GM12878 (cell line): Measurements from ENCODE around the gene SLC35F2. TPM values are rescaled to one million over a fixed set of nuclear protein-coding genes. Genes with fewer than 3 reads are reported as not detected.

ENCODE experiments used
- ATAC-seq: fragments of 200-7000 bp; cut with Tn5 transposase; 3 replicates; pipeline ENCODE4 v1.9.1; 2020; ENCODE audit warnings: mild to moderate bottlenecking, moderate library complexity
- BruUV-seq: library from RNA; stranded (reverse); fragments of 400-500 nt; replicated peaks from 2 replicates; lab custom pipeline; 2021; lab: Mats Ljungman, UMichigan
- CTCF ChIA-PET: fragments of 300-600 bp; sonication (Branson Sonifier 250); formaldehyde crosslinking; extraction: SDS; loops from one replicate; lab custom pipeline; 2021; ENCODE audit warnings: inconsistent platforms; lab: Yijun Ruan, JAX
- POLR2A ChIA-PET: fragments of 350-600 bp; formaldehyde crosslinking; extraction: SDS; loops from one replicate; lab custom pipeline; 2021; ENCODE audit warnings: inconsistent platforms; lab: Charles Lee
- RAD21 ChIA-PET: fragments of 300-600 bp; sonication (Branson Sonifier 250); formaldehyde crosslinking; loops from one replicate; lab custom pipeline; 2023; ENCODE audit warnings: antibody characterized with exemption; ENCODE audit not compliant: unreplicated experiment; lab: Charles Lee
- SMC1A ChIA-PET: fragments of 300-600 bp; sonication (Branson Sonifier 250); formaldehyde crosslinking; loops from one replicate; lab custom pipeline; 2023; ENCODE audit not compliant: unreplicated experiment, uncharacterized antibody; lab: Charles Lee
- DNase-seq: peaks from one replicate; pipeline ENCODE4 v3.0.0-alpha.2; 2011; ENCODE audit warnings: low read depth, low spot score
- FAIRE-seq: peaks from 3 replicates; lab custom pipeline; 2011; peaks lifted over from hg19 to GRCh38; lab: Jason Lieb, UNC
- H2AFZ ChIP-seq: 2 replicates; pipeline ENCODE4 v1.6.0; 2011; ENCODE audit warnings: low read depth, low read length, control low read depth; ENCODE audit not compliant: control insufficient read depth
- H3K27ac ChIP-seq: 2 replicates; pipeline ENCODE4 v1.5.1; 2011; ENCODE audit warnings: control low read depth; ENCODE audit not compliant: control insufficient read depth, insufficient read depth
- H3K27me3 ChIP-seq, 2 experiments: replicated peaks in 1 of 2; 2 replicates each; pipeline versions ENCODE4 v1.6.0 to v1.6.1; 2011; ENCODE audit warnings: low read length in 1 of 2; ENCODE audit not compliant: control insufficient read depth in 2 of 2, insufficient read depth in 2 of 2
- H3K36me3 ChIP-seq, 2 experiments: 2 replicates each; pipeline ENCODE4 v1.5.1; 2011; ENCODE audit warnings: low read length in 1 of 2; ENCODE audit not compliant: control insufficient read depth in 2 of 2, insufficient read depth in 2 of 2
- H3K4me1 ChIP-seq: 2 replicates; pipeline ENCODE4 v1.6.1; 2011; ENCODE audit warnings: mild to moderate bottlenecking, low read length, moderate library complexity, mixed read lengths; ENCODE audit not compliant: control insufficient read depth, insufficient read depth
- H3K4me2 ChIP-seq: 2 replicates; pipeline ENCODE4 v1.6.0; 2011; ENCODE audit warnings: control low read depth; ENCODE audit not compliant: control insufficient read depth, insufficient read depth
- H3K4me3 ChIP-seq: fragments of 200-600 bp; sonication (generic); 2 replicates; pipeline ENCODE4 v1.5.1; 2016
- H3K79me2 ChIP-seq: 2 replicates; pipeline ENCODE4 v1.6.0; 2011; ENCODE audit warnings: low read length; ENCODE audit not compliant: control insufficient read depth, insufficient read depth
- H3K9ac ChIP-seq: 2 replicates; pipeline ENCODE4 v1.8.0; 2011; ENCODE audit warnings: low read length, control low read depth, mixed read lengths; ENCODE audit not compliant: control insufficient read depth, insufficient read depth
- H3K9me3 ChIP-seq: replicated peaks from 3 replicates; pipeline ENCODE4 v1.5.1; 2011; ENCODE audit warnings: mild to moderate bottlenecking, low read length; ENCODE audit not compliant: control insufficient read depth, insufficient read depth
- H4K20me1 ChIP-seq: 2 replicates; pipeline ENCODE4 v1.6.0; 2011; ENCODE audit not compliant: control insufficient read depth, insufficient read depth
- E2F4 ChIP-seq: IDR thresholded peaks from 2 replicates; pipeline ENCODE4 v1.6.1; 2012; ENCODE audit warnings: low read depth, low read length, improper control_type of control experiment
- IRF3 ChIP-seq: fragments of 450-650 bp; IDR thresholded peaks from 2 replicates; pipeline ENCODE4 v1.6.1; 2014; ENCODE audit warnings: mild to moderate bottlenecking
- SP1 ChIP-seq: IDR thresholded peaks from one replicate; pipeline ENCODE4 v1.6.1; 2011; ENCODE audit warnings: low read depth, low read length
- ZBED1 ChIP-seq: IDR thresholded peaks from 2 replicates; pipeline ENCODE4 v1.6.1; 2016; ENCODE audit warnings: borderline replicate concordance
- ZNF384 ChIP-seq: IDR thresholded peaks from 2 replicates; pipeline ENCODE4 v1.6.1; 2012; ENCODE audit warnings: low read depth, mild to moderate bottlenecking, low read length, improper control_type of control experiment, borderline replicate concordance
- WGBS: methylation state at CpG from one replicate; pipeline ENCODE4 v1.1.6; 2016; ENCODE audit warnings: low lambda C conversion rate; ENCODE audit not compliant: insufficient replicate concordance, insufficient coverage; ENCODE audit errors: missing lambda C conversion rate; 5-methylcytosine and 5-hydroxymethylcytosine counted together
- in situ Hi-C: fragments of 300-500 bp; cut with MboI; formaldehyde crosslinking; loops from 9 replicates; pipeline ENCODE4 v1.14.3; 2018; ENCODE audit warnings: mixed read lengths
- intact Hi-C: fragments of 100-400 bp; cut with micrococcal nuclease; formaldehyde crosslinking; loops from one replicate; pipeline ENCODE4 v1.14.2; 2022; ENCODE audit not compliant: unreplicated experiment
- polyA plus RNA-seq, 11 experiments: library from polyadenylated mRNA; depleted of rRNA in 4 of 11; unstranded in 6 of 11; stranded (reverse) in 5 of 11; fragments of >200 nt; fragmentation: Nextera tagmentation in 4 of 11; fragmentation: Illumina TruSeq in 1 of 11; extraction: Ambion mirVana in 4 of 11; extraction: Trizol in 1 of 11; gene quantifications; 1 replicate in 1 of 11; 2 replicates in 10 of 11; pipeline versions ENCODE4 v1.2.1 to v1.2.3, GENCODE V29; 2011 to 2016; ENCODE audit warnings: inconsistent platforms in 2 of 11, missing spikeins in 2 of 11, low read depth in 1 of 11
- total RNA-seq, 4 experiments: library from RNA; depleted of rRNA in 3 of 4; stranded (reverse); fragments of >200 nt in 3 of 4; fragmentation: Illumina TruSeq in 1 of 4; extraction: Trizol in 1 of 4; gene quantifications; 2 replicates each; pipeline versions ENCODE4 v1.2.1 to v1.2.3, GENCODE V29; 2013 to 2021

Gene SLC35F2
- total and polyA plus RNA-seq, 10 of the 15 experiments (the other 5 are each of a cell fraction or from before 2014, with no cell fraction given) = 15.2 to 48.8 (median 40.1) TPM

GRCh38 chr11:107847184-107847583, 11.4 kb downstream of the SLC35F2 start:
- intact Hi-C loops = no loop called here
- 88% methylated on average over 2 of the region's 2 CpGs for WGBS
- Histone ChIP-seq H3K4me1 (peaks cover 21% of the 10 kb centered on the region), H3K4me3 (no peak overlapping the region), H4K20me1 (no peaks in the 10 kb centered on the region), H3K79me2 (peaks cover 78% of the 10 kb centered on the region), H3K27ac (peak overlapping the region; percentile 33; the same call in 1 of the 2 replicates), H3K9me3 (no peaks in the 10 kb centered on the region)
- ChIA-PET SMC1A (interaction anchor here (0.9 to 1.1 kb wide), 4 partner anchors 9 to 25 kb away, joined by 3 to 5 read pairs (median 5); no protein-coding TSS in a partner anchor), CTCF (interaction anchor here (0.6 to 1.4 kb wide), 5 partner anchors 9 to 70 kb away, joined by 3 read pairs; no protein-coding TSS in a partner anchor)
- BruUV-seq = no TSS peak
- TF ChIP-seq ZNF384 = no peak
- TF ChIP-seq E2F4 = no peak
- TF ChIP-seq SP1 = no peak
- TF ChIP-seq IRF3 = no peak
- TF ChIP-seq ZBED1 = no peak
- TF ChIP-seq, all 136 proteins: peak for 0
- RAD21 ChIA-PET = interaction anchor here (0.8 to 1.0 kb wide), 2 partner anchors 11 to 158 kb away, joined by 3 to 6 read pairs; partner anchors contain the start of gene SLC35F2
- Histone ChIP-seq H3K9ac (no peak overlapping the region), H3K36me3 (peaks cover 2 to 3% of the 10 kb centered on the region in 2 experiments; a peak in 3 of 4 replicates), H2AFZ (no peak overlapping the region), H3K27me3 (no peaks in the 10 kb centered on the region), H3K4me2 (peak overlapping the region; percentile 7; the same call in 1 of the 2 replicates)
- POLR2A ChIA-PET = interaction anchor here (0.7 to 1.1 kb wide), 2 partner anchors 9 to 17 kb away, joined by 3 to 4 read pairs; no protein-coding TSS in a partner anchor
- FAIRE-seq (no peak), DNase-seq (no peak), ATAC-seq (no peak)
- in situ Hi-C loops = no loop called here
